ENCODE data around the gene PTPRE. TPM values are rescaled to one million over a fixed set of nuclear protein-coding genes. Genes with fewer than 3 reads are reported as not detected.

Gene PTPRE
- total RNA-seq, 1 experiment from 2014 or later: 0.50 TPM

DNA sequence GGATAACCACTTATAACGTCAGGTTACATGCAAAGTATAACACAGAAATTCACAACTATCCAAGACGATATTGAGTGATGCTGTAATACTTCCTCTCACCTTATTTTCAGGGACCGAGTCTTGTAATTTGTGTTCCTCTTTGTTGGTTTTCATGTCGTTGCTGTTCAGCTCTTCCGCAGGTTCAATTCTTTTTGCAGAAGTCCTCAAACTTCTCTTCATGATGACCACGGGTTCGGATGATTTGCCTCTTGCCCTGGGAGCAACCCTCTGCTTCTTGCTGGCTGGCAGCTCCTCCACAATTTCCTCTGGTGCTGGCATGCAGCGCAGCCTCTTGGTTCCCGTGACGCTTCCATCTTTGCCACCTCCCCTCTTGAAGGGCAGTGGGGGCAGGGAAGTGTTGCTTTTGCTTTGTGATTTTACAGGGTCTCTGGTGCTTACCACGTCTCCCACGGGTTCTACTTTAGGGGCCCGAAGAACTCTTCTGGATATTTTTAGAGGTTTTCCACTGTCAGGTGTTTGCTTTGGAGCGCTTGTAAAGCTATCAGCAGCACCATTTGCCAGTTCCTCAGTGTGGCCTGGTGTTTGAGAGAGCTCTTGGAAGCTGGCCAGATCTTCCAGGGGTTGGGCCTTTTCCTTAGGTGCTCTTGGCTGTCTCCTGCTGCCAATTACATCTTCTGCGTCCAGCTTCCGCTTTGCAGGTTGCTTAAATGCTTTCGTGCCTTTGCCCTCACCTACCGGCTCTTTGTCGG, 195.8 kb downstream of the PTPRE start:
- H3K4me1 ChIP-seq: no peaks in the 10 kb centered on the region
- peaks cover 47% of the 10 kb centered on the region for H3K36me3 Mint-ChIP-seq (ENCODE audit: insufficient read depth, unreplicated experiment)
- DNase-seq: no peak
- TF ChIP-seq, protein P1, sequence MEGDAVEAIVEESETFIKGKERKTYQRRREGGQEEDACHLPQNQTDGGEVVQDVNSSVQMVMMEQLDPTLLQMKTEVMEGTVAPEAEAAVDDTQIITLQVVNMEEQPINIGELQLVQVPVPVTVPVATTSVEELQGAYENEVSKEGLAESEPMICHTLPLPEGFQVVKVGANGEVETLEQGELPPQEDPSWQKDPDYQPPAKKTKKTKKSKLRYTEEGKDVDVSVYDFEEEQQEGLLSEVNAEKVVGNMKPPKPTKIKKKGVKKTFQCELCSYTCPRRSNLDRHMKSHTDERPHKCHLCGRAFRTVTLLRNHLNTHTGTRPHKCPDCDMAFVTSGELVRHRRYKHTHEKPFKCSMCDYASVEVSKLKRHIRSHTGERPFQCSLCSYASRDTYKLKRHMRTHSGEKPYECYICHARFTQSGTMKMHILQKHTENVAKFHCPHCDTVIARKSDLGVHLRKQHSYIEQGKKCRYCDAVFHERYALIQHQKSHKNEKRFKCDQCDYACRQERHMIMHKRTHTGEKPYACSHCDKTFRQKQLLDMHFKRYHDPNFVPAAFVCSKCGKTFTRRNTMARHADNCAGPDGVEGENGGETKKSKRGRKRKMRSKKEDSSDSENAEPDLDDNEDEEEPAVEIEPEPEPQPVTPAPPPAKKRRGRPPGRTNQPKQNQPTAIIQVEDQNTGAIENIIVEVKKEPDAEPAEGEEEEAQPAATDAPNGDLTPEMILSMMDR (IDR thresholded peaks at IDR 0.05; ENCODE audit: insufficient read depth in 1 of 2, low read depth in 1 of 2, low read length in 1 of 2, severe bottlenecking in 1 of 2, unreplicated experiment in 1 of 2): no peak
- ChIA-PET CTCF (no interaction called here), POLR2A (no interaction called here)
- no peak overlapping the region for H3K27ac Mint-ChIP-seq (ENCODE audit: unreplicated experiment)
- peaks cover 8% of the 10 kb centered on the region for H3K36me3 ChIP-seq (ENCODE audit: control insufficient read depth, insufficient read depth, low read length)
- no peak overlapping the region for H3K4me3 Mint-ChIP-seq (ENCODE audit: unreplicated experiment)
- no peaks in the 10 kb centered on the region for H3K27me3 Mint-ChIP-seq (ENCODE audit: insufficient read depth, unreplicated experiment)
- H3K4me1 Mint-ChIP-seq (ENCODE audit: low read depth, unreplicated experiment): peaks cover 5% of the 10 kb centered on the region
- H3K4me3 ChIP-seq (ENCODE audit: low read depth, low read length): no peak overlapping the region
- intact Hi-C loops (cut with micrococcal nuclease; ENCODE audit: unreplicated experiment): no loop called here
- no peaks in the 10 kb centered on the region for H3K9me3 ChIP-seq
- BruUV-seq (replicated peaks): no TSS peak
- H3K27me3 ChIP-seq (replicated peaks; ENCODE audit: control insufficient read depth, insufficient read depth, low read length): no peaks in the 10 kb centered on the region
- H3K9me3 Mint-ChIP-seq (ENCODE audit: unreplicated experiment): no peaks in the 10 kb centered on the region

DNA sequence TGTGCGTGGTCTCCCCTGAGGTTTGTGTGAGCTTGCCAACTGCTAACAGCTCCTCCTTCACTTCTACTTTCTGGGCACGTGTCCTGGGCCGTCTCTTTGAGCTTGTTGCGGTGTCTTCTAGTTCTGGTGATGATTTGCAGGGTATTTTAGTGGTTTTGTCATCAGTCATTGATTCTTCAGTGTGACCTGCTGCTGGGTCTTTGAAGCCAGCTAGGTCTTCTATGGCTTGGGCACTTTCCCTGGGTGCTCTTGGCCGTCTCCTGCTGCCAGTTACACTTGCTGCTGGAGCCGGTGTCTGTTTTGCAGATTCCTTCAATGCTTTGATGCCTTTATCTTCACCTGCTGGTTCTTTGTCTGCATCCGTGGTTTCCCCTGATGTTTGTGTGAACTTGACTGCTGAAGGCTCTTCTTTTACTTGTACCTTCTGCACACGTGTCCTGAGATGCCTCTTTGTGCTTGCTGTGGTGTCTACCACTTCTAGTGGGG, 196.4 kb downstream of the PTPRE start:
- TF ChIP-seq, protein P1 (IDR thresholded peaks at IDR 0.05; ENCODE audit: insufficient read depth in 1 of 2, low read depth in 1 of 2, low read length in 1 of 2, severe bottlenecking in 1 of 2, unreplicated experiment in 1 of 2): no peak
- Mint-ChIP-seq H3K4me3 (ENCODE audit: unreplicated experiment) (no peak overlapping the region), H3K27ac (ENCODE audit: unreplicated experiment) (no peak overlapping the region), H3K4me1 (ENCODE audit: low read depth, unreplicated experiment) (no peaks in the 10 kb centered on the region), H3K27me3 (ENCODE audit: insufficient read depth, unreplicated experiment) (no peaks in the 10 kb centered on the region), H3K9me3 (ENCODE audit: unreplicated experiment) (no peaks in the 10 kb centered on the region), H3K36me3 (ENCODE audit: insufficient read depth, unreplicated experiment) (peaks cover 41% of the 10 kb centered on the region)
- no TSS peak for BruUV-seq (replicated peaks)
- Histone ChIP-seq H3K36me3 (ENCODE audit: control insufficient read depth, insufficient read depth, low read length) (peaks cover 9% of the 10 kb centered on the region), H3K4me3 (ENCODE audit: low read depth, low read length) (no peak overlapping the region), H3K27me3 (replicated peaks; ENCODE audit: control insufficient read depth, insufficient read depth, low read length) (no peaks in the 10 kb centered on the region), H3K9me3 (no peaks in the 10 kb centered on the region), H3K4me1 (no peaks in the 10 kb centered on the region)
- no peak for DNase-seq
- POLR2A ChIA-PET: no interaction called here
- intact Hi-C loops (cut with micrococcal nuclease; ENCODE audit: unreplicated experiment): no loop called here
- CTCF ChIA-PET: no interaction called here

DNA sequence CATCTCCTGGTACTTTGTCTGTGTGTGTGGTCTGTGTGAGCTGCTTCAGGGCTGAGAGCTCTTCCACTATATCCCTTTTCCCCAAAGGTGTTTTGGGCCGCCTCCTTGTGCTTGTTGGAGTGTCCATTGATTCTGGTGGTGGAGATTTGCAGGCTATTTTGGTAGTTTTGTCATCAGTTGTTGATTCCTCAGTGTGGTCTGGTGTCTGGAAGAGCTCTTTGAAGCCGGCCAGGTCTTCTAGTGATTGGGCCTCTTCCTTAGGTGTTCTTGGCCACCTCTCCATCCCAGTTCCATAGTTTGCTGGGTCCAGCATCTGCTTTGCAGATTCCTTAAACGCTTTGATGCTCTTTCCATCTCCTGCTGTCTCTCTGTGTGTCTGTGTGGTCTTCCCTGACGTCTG, 198.5 kb downstream of the PTPRE start:
- Mint-ChIP-seq H3K36me3 (ENCODE audit: insufficient read depth, unreplicated experiment) (peaks cover 25% of the 10 kb centered on the region), H3K27me3 (ENCODE audit: insufficient read depth, unreplicated experiment) (no peaks in the 10 kb centered on the region), H3K4me3 (ENCODE audit: unreplicated experiment) (no peak overlapping the region), H3K4me1 (ENCODE audit: low read depth, unreplicated experiment) (no peaks in the 10 kb centered on the region), H3K27ac (ENCODE audit: unreplicated experiment) (no peak overlapping the region), H3K9me3 (ENCODE audit: unreplicated experiment) (no peaks in the 10 kb centered on the region)
- no peaks in the 10 kb centered on the region for H3K9me3 ChIP-seq
- no TSS peak for BruUV-seq (replicated peaks)
- TF ChIP-seq, protein P1 (IDR thresholded peaks at IDR 0.05; ENCODE audit: insufficient read depth in 1 of 2, low read depth in 1 of 2, low read length in 1 of 2, severe bottlenecking in 1 of 2, unreplicated experiment in 1 of 2): no peak
- no peaks in the 10 kb centered on the region for H3K4me1 ChIP-seq
- H3K4me3 ChIP-seq (ENCODE audit: low read depth, low read length): no peak overlapping the region
- peaks cover 7% of the 10 kb centered on the region; the same call in 1 of the 2 replicates for H3K36me3 ChIP-seq (ENCODE audit: control insufficient read depth, insufficient read depth, low read length)
- H3K27me3 ChIP-seq (replicated peaks; ENCODE audit: control insufficient read depth, insufficient read depth, low read length): no peaks in the 10 kb centered on the region
- ChIA-PET POLR2A (no interaction called here), CTCF (no interaction called here)
- no peak for DNase-seq
- intact Hi-C loops (cut with micrococcal nuclease; ENCODE audit: unreplicated experiment): no loop called here
